ENCODE measurements around the gene OR8G5.

The OR8G5 gene

DNA sequence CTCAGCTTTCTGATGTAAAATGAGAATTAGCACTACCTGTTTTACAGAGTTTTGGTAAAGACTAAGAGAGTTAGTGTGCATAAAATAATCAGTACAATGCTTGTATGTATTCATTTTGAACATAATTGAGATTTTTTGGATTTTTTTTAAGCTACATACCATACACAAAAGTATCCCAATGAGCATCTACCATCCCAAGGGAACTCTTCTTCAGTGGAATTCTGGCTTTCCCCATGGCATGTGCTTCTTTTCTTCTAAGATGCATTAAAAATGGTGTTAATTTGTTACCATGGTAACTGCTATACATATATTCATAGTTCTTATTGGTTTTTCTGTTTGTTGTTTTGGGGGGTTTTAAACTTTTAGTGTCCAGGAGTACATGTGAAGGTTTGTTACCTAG, 39.8 kb downstream of the OR8G5 start:
- Histone ChIP-seq H3K36me3 (ENCODE audit: control insufficient read depth, low read depth, low read length) (no peaks in the 10 kb centered on the region), H3K9ac (ENCODE audit: low read length) (no peak overlapping the region), H3K27ac (ENCODE audit: low read length) (no peak overlapping the region), H3K4me1 (ENCODE audit: control insufficient read depth, low read depth, low read length) (no peaks in the 10 kb centered on the region), H3K27me3 (ENCODE audit: control insufficient read depth, insufficient read depth, low read length) (no peaks in the 10 kb centered on the region), H3K4me3 (ENCODE audit: low read length) (no peak overlapping the region), H3K9me3 (ENCODE audit: control insufficient read depth, low read depth, low read length) (no peaks in the 10 kb centered on the region)

DNA sequence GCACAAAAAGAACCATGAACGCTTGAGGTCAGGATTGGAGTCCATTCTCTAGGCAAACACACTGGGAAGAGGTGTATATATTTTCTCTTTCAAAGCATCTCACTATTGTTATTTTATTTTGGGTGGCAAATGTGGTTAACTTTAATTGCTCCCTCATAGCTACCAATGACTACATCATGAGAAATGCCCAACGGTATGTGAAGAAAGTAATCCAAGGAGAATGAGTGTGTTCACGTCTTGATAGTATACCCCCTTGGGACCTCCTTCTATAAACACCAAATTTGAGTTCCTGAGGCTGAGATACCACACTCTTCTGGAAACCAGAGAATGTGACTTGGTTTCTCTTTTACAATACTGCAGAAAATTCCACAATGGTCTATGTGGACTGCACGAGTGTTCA, 41.7 kb downstream of the OR8G5 start:
- H3K9ac ChIP-seq (ENCODE audit: low read length) = no peak overlapping the region
- no peak overlapping the region for H3K27ac ChIP-seq (ENCODE audit: low read length)
- H3K27me3 ChIP-seq (ENCODE audit: control insufficient read depth, insufficient read depth, low read length) = no peaks in the 10 kb centered on the region
- no peak overlapping the region for H3K4me3 ChIP-seq (ENCODE audit: low read length)
- H3K36me3 ChIP-seq (ENCODE audit: control insufficient read depth, low read depth, low read length) = no peaks in the 10 kb centered on the region
- peaks cover 12% of the 10 kb centered on the region for H3K4me1 ChIP-seq (ENCODE audit: control insufficient read depth, low read depth, low read length)
- H3K9me3 ChIP-seq (ENCODE audit: control insufficient read depth, low read depth, low read length) = no peaks in the 10 kb centered on the region

DNA sequence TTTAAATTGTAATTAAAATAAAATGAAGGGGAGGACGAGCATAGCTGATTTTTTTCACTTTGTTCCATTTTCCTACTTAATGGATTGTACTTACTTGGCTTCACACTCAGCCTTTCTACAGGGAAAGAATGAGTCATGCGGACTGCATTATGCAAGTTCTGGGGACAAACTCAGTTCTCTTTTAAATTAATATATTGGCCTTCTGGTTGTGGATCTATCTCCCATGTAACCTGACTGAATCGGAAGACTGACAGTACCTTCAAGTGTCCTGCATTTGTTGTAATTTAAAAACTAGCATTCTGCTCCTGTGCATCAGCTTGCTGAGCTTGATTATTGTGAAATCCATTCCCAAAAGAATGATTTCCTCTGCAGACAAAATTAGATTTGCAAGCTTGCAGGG, 45.4 kb downstream of the OR8G5 start:
- H3K27me3 ChIP-seq (ENCODE audit: control insufficient read depth, insufficient read depth, low read length) = no peaks in the 10 kb centered on the region
- H3K4me3 ChIP-seq (ENCODE audit: low read length) = no peak overlapping the region
- H3K9ac ChIP-seq (ENCODE audit: low read length) = no peak overlapping the region
- H3K4me1 ChIP-seq (ENCODE audit: control insufficient read depth, low read depth, low read length) = peaks cover 15% of the 10 kb centered on the region
- H3K36me3 ChIP-seq (ENCODE audit: control insufficient read depth, low read depth, low read length) = no peaks in the 10 kb centered on the region
- H3K27ac ChIP-seq (ENCODE audit: low read length) = no peak overlapping the region
- H3K9me3 ChIP-seq (ENCODE audit: control insufficient read depth, low read depth, low read length) = no peaks in the 10 kb centered on the region

DNA sequence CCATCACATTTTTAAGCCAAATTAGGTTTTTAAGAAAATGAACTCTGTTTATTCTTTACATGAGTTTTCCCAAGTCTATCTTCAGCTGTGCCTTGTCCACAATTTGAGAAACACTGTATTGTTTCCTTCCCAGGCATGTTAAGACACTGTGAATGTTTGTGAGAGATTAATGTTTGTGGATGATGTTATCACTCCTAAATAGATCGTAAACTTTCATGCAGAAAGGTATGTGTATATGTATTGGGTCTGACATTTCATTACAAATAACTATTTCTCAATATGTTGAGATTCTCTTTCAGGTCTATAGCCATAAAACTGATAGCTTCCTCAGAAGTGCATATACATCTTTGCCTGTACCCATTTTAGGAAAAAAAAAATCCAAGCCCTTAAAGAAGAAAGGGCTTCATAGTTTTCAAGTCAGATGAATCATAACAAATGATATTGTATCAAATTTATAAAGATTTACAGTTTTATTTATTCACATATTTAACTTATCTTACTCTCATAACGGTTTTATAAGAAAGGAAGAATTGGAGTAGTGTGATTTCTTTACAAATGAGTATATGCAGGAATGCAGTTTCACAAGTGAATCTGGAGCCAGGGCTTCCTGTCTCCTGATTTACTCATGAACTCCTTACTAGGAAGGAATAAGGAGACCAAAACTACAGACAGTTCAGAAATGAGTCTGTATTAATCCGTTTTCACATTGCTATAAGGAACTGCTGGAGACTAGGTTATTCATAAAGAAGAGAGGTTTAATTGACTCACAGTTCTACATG, 46.4 kb downstream of the OR8G5 start:
- Histone ChIP-seq H3K9me3 (ENCODE audit: control insufficient read depth, low read depth, low read length) (no peaks in the 10 kb centered on the region), H3K4me1 (ENCODE audit: control insufficient read depth, low read depth, low read length) (peaks cover 15% of the 10 kb centered on the region), H3K4me3 (ENCODE audit: low read length) (no peak overlapping the region), H3K9ac (ENCODE audit: low read length) (no peak overlapping the region), H3K27ac (ENCODE audit: low read length) (no peak overlapping the region), H3K27me3 (ENCODE audit: control insufficient read depth, insufficient read depth, low read length) (no peaks in the 10 kb centered on the region), H3K36me3 (ENCODE audit: control insufficient read depth, low read depth, low read length) (no peaks in the 10 kb centered on the region)

- H3K4me3 ChIP-seq (ENCODE audit: low read length) = no peak overlapping the region
- H3K4me1 ChIP-seq (ENCODE audit: control insufficient read depth, low read depth, low read length) = peaks cover 9% of the 10 kb centered on the region
- no peaks in the 10 kb centered on the region for H3K9me3 ChIP-seq (ENCODE audit: control insufficient read depth, low read depth, low read length)
- no peaks in the 10 kb centered on the region for H3K36me3 ChIP-seq (ENCODE audit: control insufficient read depth, low read depth, low read length)
- H3K27ac ChIP-seq (ENCODE audit: low read length) = no peak overlapping the region
- no peaks in the 10 kb centered on the region for H3K27me3 ChIP-seq (ENCODE audit: control insufficient read depth, insufficient read depth, low read length)
- no peak overlapping the region for H3K9ac ChIP-seq (ENCODE audit: low read length)
Observed at GRCh38 chr11:124307093-124307492, 50.9 kb downstream of the OR8G5 start.

DNA sequence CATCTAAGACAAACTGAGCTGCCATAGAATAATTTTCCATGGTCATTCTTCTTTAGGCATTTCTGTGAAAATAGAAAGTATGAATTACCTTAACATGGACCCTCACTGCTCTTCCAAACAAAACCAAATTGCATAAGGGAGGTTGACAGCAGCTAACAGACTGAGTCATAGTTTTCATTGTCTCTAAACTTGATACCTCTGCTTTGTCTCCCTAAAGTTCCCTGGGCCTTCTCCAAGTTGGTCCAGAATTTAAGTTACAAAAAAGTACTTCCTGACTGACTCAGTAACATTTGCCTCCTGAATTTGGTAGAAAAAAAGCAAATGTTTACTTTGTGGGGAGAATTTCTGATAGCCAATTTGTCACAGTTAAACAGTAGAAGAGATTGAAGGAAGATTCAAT, 54.5 kb downstream of the OR8G5 start:
- H3K36me3 ChIP-seq (ENCODE audit: control insufficient read depth, low read depth, low read length) = no peaks in the 10 kb centered on the region

GRCh38 chr11:124311269-124311668, 55.1 kb downstream of the OR8G5 start:
- no peak overlapping the region for H3K4me3 ChIP-seq (ENCODE audit: low read length)
- no peak overlapping the region for H3K27ac ChIP-seq (ENCODE audit: low read length)
- H3K9ac ChIP-seq (ENCODE audit: low read length) = no peak overlapping the region
- no peaks in the 10 kb centered on the region for H3K9me3 ChIP-seq (ENCODE audit: control insufficient read depth, low read depth, low read length)
- H3K4me1 ChIP-seq (ENCODE audit: control insufficient read depth, low read depth, low read length) = no peaks in the 10 kb centered on the region
- no peaks in the 10 kb centered on the region for H3K27me3 ChIP-seq (ENCODE audit: control insufficient read depth, insufficient read depth, low read length)
- no peaks in the 10 kb centered on the region for H3K36me3 ChIP-seq (ENCODE audit: control insufficient read depth, low read depth, low read length)

More for the DNA sequence above, 54.5 kb downstream of the OR8G5 start:
- H3K9me3 ChIP-seq (ENCODE audit: control insufficient read depth, low read depth, low read length) = no peaks in the 10 kb centered on the region
- no peaks in the 10 kb centered on the region for H3K4me1 ChIP-seq (ENCODE audit: control insufficient read depth, low read depth, low read length)
- H3K27me3 ChIP-seq (ENCODE audit: control insufficient read depth, insufficient read depth, low read length) = no peaks in the 10 kb centered on the region
- no peak overlapping the region for H3K27ac ChIP-seq (ENCODE audit: low read length)
- H3K9ac ChIP-seq (ENCODE audit: low read length) = no peak overlapping the region
- no peak overlapping the region for H3K4me3 ChIP-seq (ENCODE audit: low read length)

DNA sequence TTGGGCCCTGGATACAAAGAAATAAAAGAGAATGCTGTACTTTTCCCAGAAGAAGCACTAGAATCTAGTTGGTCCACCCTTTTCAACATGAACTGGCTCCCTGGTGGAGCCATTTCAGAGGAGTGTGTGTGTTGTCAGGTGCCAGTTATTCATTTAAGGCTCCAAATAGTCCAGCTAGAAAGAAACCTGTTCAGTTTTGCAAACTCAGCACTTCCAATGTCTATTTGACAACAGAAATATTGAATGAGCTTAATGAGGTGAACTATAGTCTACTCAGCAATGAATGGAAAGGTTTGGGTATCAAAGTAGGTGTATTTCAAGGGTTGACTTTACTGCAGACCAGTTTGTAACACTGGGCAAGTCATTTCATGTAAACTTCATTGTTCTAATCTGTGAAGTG, 55.5 kb downstream of the OR8G5 start:
- Histone ChIP-seq H3K9ac (ENCODE audit: low read length) (no peak overlapping the region), H3K27ac (ENCODE audit: low read length) (no peak overlapping the region), H3K36me3 (ENCODE audit: control insufficient read depth, low read depth, low read length) (no peaks in the 10 kb centered on the region), H3K4me1 (ENCODE audit: control insufficient read depth, low read depth, low read length) (no peaks in the 10 kb centered on the region), H3K27me3 (ENCODE audit: control insufficient read depth, insufficient read depth, low read length) (no peaks in the 10 kb centered on the region), H3K9me3 (ENCODE audit: control insufficient read depth, low read depth, low read length) (no peaks in the 10 kb centered on the region), H3K4me3 (ENCODE audit: low read length) (no peak overlapping the region)

DNA sequence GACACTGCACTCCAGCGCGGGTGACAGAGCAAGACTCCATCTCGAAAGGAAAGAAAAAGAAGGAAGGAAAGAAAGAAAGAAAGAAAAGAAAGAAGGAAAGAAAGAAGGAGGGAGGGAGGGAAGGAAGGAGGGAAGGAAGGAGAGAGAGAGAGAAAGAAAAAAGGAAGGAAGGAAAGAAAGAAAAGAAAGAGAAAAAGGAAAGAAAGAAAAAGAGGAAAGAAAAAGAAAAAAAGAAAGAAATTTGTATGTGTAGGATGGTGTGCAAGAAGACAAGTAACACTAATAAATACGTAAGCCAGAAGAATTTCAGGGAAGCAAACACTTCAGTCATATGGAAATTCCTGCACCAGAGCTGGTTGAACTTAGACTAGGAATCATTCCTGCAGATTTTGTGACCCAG, 57.0 kb downstream of the OR8G5 start:
- Histone ChIP-seq H3K4me3 (ENCODE audit: low read length) (no peak overlapping the region), H3K36me3 (ENCODE audit: control insufficient read depth, low read depth, low read length) (no peaks in the 10 kb centered on the region), H3K9ac (ENCODE audit: low read length) (no peak overlapping the region), H3K9me3 (ENCODE audit: control insufficient read depth, low read depth, low read length) (no peaks in the 10 kb centered on the region), H3K27ac (ENCODE audit: low read length) (no peak overlapping the region), H3K27me3 (ENCODE audit: control insufficient read depth, insufficient read depth, low read length) (no peaks in the 10 kb centered on the region), H3K4me1 (ENCODE audit: control insufficient read depth, low read depth, low read length) (no peaks in the 10 kb centered on the region)

DNA sequence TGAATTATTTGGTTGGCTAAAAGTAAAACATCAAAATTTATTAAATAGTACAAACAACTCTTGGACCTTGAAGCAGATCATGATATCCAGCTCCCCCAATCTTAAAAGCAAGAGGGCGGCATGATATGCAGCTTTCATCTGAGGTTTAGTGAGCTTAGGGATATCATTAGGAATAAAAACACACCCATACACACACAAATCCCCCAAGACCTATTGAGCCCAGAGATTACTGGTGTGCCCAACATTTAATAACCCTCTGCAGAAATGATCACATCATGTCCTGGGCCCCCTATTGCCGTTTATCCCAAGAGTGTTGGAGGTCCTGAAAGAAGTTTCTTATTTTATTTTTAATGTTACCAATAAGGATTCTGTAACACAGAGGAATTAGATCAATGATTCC, 57.7 kb downstream of the OR8G5 start, which contains the start of gene OR8D1:
OR8D1 (minus strand) TSS at position 101 of the 400 bp plus-strand sequence. CDS start 3,183 bp downstream, outside the sequence.
- no peak within 1 kb of the TSS for H3K27ac ChIP-seq (ENCODE audit: low read length)
- no peaks in the 10 kb centered on the region for H3K9me3 ChIP-seq (ENCODE audit: control insufficient read depth, low read depth, low read length)
- no peaks in the 10 kb centered on the region for H3K4me1 ChIP-seq (ENCODE audit: control insufficient read depth, low read depth, low read length)
- H3K36me3 ChIP-seq (ENCODE audit: control insufficient read depth, low read depth, low read length) = no peaks in the 10 kb centered on the region
- no peak within 1 kb of the TSS for H3K4me3 ChIP-seq (ENCODE audit: low read length)
- H3K27me3 ChIP-seq (ENCODE audit: control insufficient read depth, insufficient read depth, low read length) = no peaks in the 10 kb centered on the region
- no peak within 1 kb of the TSS for H3K9ac ChIP-seq (ENCODE audit: low read length)

DNA sequence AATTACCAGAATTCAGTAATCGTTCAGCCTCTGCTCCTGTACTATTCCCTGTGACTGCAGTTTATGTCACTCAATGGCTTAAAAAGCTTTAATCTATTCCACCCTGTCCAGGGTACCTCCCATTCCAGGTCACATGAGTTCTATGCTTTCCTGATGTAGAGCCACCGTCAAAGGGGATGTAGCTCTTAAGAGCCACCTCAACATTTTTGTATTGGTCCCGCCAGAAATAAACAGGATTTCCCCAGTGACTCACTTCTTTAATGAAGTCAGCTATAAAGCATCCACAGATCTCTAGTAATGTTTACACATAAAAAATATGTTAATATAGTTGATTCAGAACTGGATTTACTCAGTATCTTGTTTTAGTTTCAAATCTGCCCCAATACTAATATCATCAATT, 58.9 kb downstream of the OR8G5 start:
- no peaks in the 10 kb centered on the region for H3K36me3 ChIP-seq (ENCODE audit: control insufficient read depth, low read depth, low read length)
- H3K27ac ChIP-seq (ENCODE audit: low read length) = no peak overlapping the region
- H3K4me1 ChIP-seq (ENCODE audit: control insufficient read depth, low read depth, low read length) = no peaks in the 10 kb centered on the region
- H3K4me3 ChIP-seq (ENCODE audit: low read length) = no peak overlapping the region
- H3K9me3 ChIP-seq (ENCODE audit: control insufficient read depth, low read depth, low read length) = no peaks in the 10 kb centered on the region
- H3K27me3 ChIP-seq (ENCODE audit: control insufficient read depth, insufficient read depth, low read length) = no peaks in the 10 kb centered on the region
- no peak overlapping the region for H3K9ac ChIP-seq (ENCODE audit: low read length)

Measured in iPS-18a (cell line).